Immature natural killer cell (primary cell): ENCODE measurements around the gene NIT1. TPM values are rescaled to one million over a fixed set of nuclear protein-coding genes. Genes with fewer than 3 reads are reported as not detected.

Source experiments
- DNase-seq, 3 donors: peaks; one replicate each; pipeline ENCODE4 v3.0.0; 2022; ENCODE audit warnings: mixed read lengths in 1 of 3
- H3K27ac Mint-ChIP-seq, 6 donors: one replicate each; pipeline ENCODE4 v1.8.0; 2020; ENCODE audit warnings: mixed read lengths in 6 of 6, mild to moderate bottlenecking in 5 of 6, inconsistent platforms in 4 of 6, moderate library complexity in 3 of 6
- H3K27me3 Mint-ChIP-seq, 3 donors: one replicate each; pipeline ENCODE4 v1.8.0; 2020 to 2021; ENCODE audit warnings: low read depth in 3 of 3, mild to moderate bottlenecking in 3 of 3, mixed read lengths in 3 of 3, moderate library complexity in 3 of 3, inconsistent platforms in 1 of 3
- H3K36me3 Mint-ChIP-seq, 3 donors: one replicate each; pipeline ENCODE4 v1.8.0; 2020; ENCODE audit warnings: mixed read lengths in 3 of 3, inconsistent platforms in 2 of 3, mild to moderate bottlenecking in 2 of 3
- H3K4me1 Mint-ChIP-seq, 2 donors: one replicate each; pipeline ENCODE4 v1.8.0; 2020; ENCODE audit warnings: inconsistent platforms in 2 of 2, mild to moderate bottlenecking in 2 of 2, mixed read lengths in 2 of 2, moderate library complexity in 1 of 2
- H3K4me3 Mint-ChIP-seq, 5 donors: one replicate each; pipeline ENCODE4 v1.8.0; 2020; ENCODE audit warnings: mild to moderate bottlenecking in 5 of 5, mixed read lengths in 5 of 5, inconsistent platforms in 3 of 5, moderate library complexity in 3 of 5
- H3K9me3 Mint-ChIP-seq, 6 donors: one replicate each; pipeline ENCODE4 v1.8.0; 2020; ENCODE audit warnings: mild to moderate bottlenecking in 6 of 6, mixed read lengths in 6 of 6, inconsistent platforms in 4 of 6, moderate library complexity in 3 of 6
- polyA plus RNA-seq, 3 donors: library from polyadenylated mRNA; unstranded; fragments of 300-500 nt; fragmentation: Illumina TruSeq; gene quantifications; one replicate each; pipeline ENCODE4 v1.2.3, GENCODE V29; 2021

NIT1 gene
- polyA plus RNA-seq, 3 donors from 2014 or later: 17.3 to 21.9 (median 18.2) TPM

DNA sequence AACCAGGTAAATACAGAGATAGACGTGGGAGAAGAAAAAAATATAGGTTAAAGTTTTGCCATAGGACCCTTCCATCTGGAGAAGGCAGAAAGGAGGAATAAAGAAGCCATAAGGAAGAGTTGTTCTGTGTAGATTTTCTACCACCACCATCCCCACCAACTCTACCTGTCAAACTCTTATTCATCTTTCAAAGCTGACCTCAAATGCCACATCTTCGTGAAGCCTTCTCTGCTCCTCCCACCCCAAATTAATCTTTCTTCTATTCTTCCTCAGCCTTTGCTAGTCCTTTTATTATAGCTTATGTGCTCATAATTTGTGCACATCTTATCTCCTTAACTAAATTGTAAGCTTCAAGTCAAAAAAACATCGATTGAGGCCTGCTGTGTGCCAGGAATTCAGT, 27.3 kb upstream of the NIT1 start:
- Mint-ChIP-seq H3K4me1 (no peaks in the 10 kb centered on the region), H3K4me3 (no peak overlapping the region), H3K27ac (no peak overlapping the region), H3K36me3 (no peaks in the 10 kb centered on the region), H3K9me3 (no peaks in the 10 kb centered on the region), H3K27me3 (peaks cover 1 to 5% (median 5%) of the 10 kb centered on the region in 3 donors)
- no peak for DNase-seq

DNA sequence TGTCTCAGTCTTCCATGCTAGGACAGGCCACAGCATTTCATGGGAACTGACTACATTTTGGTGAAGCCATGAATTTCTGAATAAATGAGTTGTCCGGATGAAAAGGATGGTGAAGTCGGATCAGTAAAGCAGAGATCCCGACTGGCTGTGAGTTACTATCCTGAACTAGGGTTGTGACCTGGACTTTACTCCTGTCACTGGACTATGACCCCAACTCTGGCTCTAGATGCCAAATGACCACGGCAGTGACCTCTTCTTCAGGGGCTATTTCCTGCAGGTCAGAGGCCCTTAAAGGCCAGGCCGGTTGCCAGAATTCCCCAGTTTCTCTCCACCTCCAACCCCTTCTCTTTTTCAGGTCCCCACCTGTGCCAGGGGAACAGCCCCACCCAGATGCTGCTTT, 26.8 kb upstream of the NIT1 start:
- DNase-seq: no peak
- Mint-ChIP-seq H3K27ac (no peak overlapping the region), H3K27me3 (peaks cover 1 to 7% (median 6%) of the 10 kb centered on the region in 3 donors), H3K36me3 (no peaks in the 10 kb centered on the region), H3K4me1 (no peaks in the 10 kb centered on the region), H3K4me3 (no peak overlapping the region), H3K9me3 (no peaks in the 10 kb centered on the region)

DNA sequence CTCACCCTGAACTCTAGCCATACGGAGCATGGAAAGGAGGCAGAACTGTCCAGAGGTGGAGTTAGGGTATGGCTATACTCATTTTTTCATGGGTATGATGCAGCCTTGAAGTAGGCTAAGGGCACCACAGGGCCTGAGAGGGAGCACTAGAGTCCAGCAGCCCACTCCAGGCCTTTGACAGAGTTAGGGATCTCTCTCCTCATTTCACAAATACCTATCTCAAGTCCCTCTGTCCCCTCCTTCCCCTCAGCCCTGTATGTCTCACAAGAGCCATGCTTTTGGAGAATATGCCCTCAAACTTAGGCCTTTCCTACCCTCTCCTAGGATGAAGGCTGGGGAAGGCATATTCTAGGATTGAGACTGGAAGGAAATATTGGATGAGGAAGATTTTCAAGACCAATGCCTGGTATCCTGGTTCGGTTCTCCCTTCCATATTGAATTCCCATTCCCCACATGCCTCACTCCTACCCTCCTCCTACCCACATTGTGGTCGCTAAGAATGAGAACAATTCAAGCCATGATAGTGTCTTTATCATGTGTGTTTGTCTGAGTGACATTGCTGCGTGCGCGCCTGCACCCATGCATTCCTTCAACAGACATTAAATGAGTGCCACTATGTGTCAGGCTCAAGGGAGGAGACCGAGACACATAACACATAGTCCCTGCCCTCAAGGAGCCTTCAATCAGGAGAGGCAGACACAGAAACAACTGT, 26.0 kb upstream of the NIT1 start:
- H3K9me3 Mint-ChIP-seq: no peaks in the 10 kb centered on the region
- no peak overlapping the region for H3K4me3 Mint-ChIP-seq
- H3K27ac Mint-ChIP-seq: no peak overlapping the region
- no peak for DNase-seq
- H3K36me3 Mint-ChIP-seq: no peaks in the 10 kb centered on the region
- peaks cover 7 to 15% (median 14%) of the 10 kb centered on the region in 3 donors for H3K27me3 Mint-ChIP-seq
- H3K4me1 Mint-ChIP-seq: peaks cover 1 to 4% of the 10 kb centered on the region in 2 donors

DNA sequence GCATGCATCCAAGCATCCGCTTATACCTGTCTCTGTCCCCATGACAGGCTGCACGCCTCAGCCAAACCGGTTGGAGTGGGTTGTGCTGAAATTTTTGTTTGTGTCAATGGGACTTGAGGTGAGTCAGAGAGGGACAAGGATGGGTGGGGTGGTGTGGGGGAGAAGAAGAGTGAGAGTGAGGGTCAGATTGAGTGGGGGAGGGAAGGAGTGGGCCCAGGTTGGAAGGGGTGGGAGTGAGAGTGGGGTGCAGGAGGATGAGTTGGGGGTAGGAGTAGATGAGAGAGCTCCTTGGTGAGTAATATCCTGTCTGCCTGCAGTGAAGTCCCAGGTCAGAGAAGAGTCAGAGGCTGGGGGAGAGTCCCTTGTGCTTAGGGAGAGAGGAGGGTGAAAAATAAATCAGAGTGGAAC, 25.3 kb upstream of the NIT1 start:
- Mint-ChIP-seq H3K9me3 (peaks cover 0 to 3% (median 1%) of the 10 kb centered on the region in 6 donors), H3K4me3 (no peak overlapping the region), H3K27ac (no peak overlapping the region), H3K4me1 (peaks cover 8 to 11% of the 10 kb centered on the region in 2 donors), H3K27me3 (peaks cover 14 to 22% (median 21%) of the 10 kb centered on the region in 3 donors), H3K36me3 (peaks cover 0 to 3% (median 3%) of the 10 kb centered on the region in 3 donors)
- DNase-seq: no peak

DNA sequence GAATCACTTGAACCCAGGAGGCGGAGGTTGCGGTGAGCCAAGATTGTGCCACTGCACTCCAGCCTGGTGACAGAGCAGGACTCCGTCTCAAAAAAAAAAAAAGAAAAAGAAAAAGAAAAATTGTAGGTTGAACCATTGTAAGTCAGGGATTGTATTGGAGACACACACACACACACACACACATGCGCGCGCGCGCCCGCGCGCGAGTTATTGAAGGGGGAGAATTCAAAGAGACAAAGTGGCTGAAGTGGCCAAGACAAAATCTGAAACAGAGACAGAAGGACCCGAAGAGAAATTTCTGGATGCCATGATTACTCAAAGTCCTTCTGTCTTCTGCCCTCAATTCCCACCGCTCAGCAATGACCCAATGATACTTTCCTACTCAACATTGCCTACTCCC, 23.4 kb upstream of the NIT1 start:
- Mint-ChIP-seq H3K4me1 (peaks cover 22% of the 10 kb centered on the region in 2 donors), H3K36me3 (peaks cover 0 to 4% (median 4%) of the 10 kb centered on the region in 3 donors), H3K27me3 (peaks cover 24 to 35% (median 34%) of the 10 kb centered on the region in 3 donors), H3K27ac (peak overlapping the region in 1 of 6 donors; percentile 67), H3K4me3 (no peak overlapping the region), H3K9me3 (peaks cover 0 to 6% (median 2%) of the 10 kb centered on the region in 6 donors)
- DNase-seq: no peak

DNA sequence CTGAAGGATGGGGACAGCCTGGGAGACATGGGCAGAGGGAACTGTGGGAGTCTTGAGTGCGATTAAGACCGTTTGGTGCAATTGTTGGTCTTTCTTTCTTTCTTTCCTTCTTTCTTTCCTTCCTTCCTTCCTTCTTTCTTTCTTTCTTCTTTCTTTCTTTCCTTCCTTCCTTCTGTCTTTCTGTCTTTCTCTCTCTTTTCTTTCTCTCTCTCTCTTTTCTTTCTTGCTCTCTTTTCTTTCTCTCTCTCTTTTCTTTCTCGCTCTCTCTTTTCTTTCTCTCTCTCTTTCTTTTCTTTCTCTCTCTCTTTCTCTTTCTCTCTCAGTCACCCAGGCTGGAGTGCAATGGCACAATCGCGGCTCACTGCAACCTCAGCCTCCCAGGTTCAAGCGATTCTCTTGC, 22.7 kb upstream of the NIT1 start:
- no peak for DNase-seq
- Mint-ChIP-seq H3K36me3 (peaks cover 0 to 12% (median 4%) of the 10 kb centered on the region in 3 donors), H3K4me3 (no peak overlapping the region), H3K9me3 (peaks cover 0 to 6% (median 2%) of the 10 kb centered on the region in 6 donors), H3K4me1 (peaks cover 22% of the 10 kb centered on the region in 2 donors), H3K27ac (no peak overlapping the region), H3K27me3 (peaks cover 24 to 40% (median 34%) of the 10 kb centered on the region in 3 donors)

DNA sequence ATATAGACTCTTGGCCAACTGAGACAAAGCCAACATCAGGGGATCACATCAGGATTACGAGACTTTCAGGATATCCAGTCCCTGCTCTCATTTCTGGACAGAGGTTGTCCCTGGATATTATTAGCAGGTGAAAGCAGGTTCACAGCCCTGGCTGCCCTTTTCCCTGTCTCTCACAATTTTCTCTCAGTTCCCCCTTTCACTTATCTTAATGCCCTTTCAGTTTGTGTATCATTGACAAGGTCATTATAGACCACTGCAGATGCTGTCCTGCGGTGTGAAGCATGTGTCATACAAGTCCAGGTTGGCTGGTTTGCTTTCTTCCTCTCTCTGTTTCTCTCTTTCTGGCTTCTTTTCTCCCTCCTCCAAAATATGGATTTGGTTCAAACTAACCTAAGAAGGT, 21.9 kb upstream of the NIT1 start:
- H3K27me3 Mint-ChIP-seq: peaks cover 24 to 40% (median 34%) of the 10 kb centered on the region in 3 donors
- no peak for DNase-seq
- H3K27ac Mint-ChIP-seq: peak overlapping the region in 2 of 6 donors; percentile 40 to 99
- H3K4me1 Mint-ChIP-seq: peaks cover 22% of the 10 kb centered on the region in 2 donors
- H3K4me3 Mint-ChIP-seq: no peak overlapping the region
- H3K9me3 Mint-ChIP-seq: peaks cover 0 to 6% (median 2%) of the 10 kb centered on the region in 6 donors
- peaks cover 0 to 13% (median 4%) of the 10 kb centered on the region in 3 donors for H3K36me3 Mint-ChIP-seq

DNA sequence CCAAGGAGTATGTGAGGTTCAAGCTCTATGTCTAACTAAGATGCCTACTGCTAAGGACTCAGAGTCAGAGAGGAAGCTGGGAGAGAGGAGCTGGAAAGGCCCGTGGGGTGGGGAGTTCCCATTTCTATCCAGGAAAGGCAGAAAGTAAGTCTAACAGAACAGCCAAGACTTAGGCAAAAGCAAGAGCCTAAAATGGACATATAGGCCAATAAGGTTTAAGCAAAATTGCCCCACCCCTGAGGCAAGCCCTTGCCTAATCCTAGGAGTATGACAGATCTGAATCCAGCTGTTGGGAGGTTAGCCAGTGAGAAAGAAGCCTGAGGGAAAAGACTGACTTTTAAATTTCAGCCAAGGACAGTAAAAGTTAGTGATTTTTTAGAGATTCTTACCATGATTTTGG, 21.4 kb upstream of the NIT1 start:
- H3K36me3 Mint-ChIP-seq: peaks cover 0 to 16% (median 4%) of the 10 kb centered on the region in 3 donors
- H3K27me3 Mint-ChIP-seq: peaks cover 24 to 40% (median 34%) of the 10 kb centered on the region in 3 donors
- peak overlapping the region in 1 of 5 donors; percentile 20 for H3K4me3 Mint-ChIP-seq
- peaks cover 22% of the 10 kb centered on the region in 2 donors for H3K4me1 Mint-ChIP-seq
- peak overlapping the region in 4 of 6 donors; percentile 23 to 99 (median 80) for H3K27ac Mint-ChIP-seq
- peaks cover 0 to 6% (median 2%) of the 10 kb centered on the region in 6 donors for H3K9me3 Mint-ChIP-seq
- no peak for DNase-seq

DNA sequence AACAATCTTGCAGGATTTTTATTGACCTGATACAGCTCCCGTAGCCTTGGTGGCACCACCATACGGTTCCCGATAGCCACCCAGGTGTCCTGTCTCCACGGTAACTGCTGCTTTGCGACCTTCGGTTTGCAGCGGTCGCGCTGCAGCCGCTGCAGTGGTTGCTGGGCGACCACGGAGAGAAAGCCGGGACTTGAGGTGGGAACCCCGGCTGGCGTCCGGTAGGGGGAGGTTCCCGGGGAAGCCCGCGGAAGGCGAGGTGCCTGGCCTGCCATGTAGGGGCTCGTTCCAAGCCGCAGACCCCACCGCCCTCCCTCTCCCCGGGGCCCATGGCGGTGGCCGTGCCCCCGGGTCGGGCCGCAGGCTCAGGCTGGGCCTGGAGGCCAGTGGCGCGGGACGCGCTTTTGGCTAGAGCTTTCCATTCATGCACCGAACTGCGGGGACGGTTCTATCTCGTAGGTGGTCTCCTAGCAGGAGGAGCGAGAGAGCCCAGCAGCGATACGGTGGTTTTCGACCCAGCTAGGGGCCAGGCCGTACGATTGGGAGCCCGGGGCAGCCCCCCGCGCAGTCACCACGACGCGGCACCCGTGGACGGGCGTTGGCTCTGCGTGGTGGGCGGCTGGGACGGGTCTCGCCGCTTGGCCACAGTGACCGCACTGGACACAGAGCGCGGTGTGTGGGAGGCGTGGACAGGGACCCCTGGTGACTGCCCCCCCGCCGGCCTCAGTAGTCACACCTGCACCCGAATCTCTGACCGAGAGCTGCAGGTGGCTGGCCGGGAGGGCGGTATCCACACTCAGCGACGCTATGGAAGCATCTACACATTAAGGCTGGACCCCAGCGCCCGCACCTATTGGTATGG, 19.5 kb upstream of the NIT1 start, which contains the start of gene KLHDC9:
Gene KLHDC9 (plus strand): TSS at position 152 of the 859 bp plus-strand sequence. CDS start 175 bp downstream, at position 327.
- peaks cover 4 to 20% (median 4%) of the 10 kb centered on the region in 3 donors for H3K36me3 Mint-ChIP-seq

DNA sequence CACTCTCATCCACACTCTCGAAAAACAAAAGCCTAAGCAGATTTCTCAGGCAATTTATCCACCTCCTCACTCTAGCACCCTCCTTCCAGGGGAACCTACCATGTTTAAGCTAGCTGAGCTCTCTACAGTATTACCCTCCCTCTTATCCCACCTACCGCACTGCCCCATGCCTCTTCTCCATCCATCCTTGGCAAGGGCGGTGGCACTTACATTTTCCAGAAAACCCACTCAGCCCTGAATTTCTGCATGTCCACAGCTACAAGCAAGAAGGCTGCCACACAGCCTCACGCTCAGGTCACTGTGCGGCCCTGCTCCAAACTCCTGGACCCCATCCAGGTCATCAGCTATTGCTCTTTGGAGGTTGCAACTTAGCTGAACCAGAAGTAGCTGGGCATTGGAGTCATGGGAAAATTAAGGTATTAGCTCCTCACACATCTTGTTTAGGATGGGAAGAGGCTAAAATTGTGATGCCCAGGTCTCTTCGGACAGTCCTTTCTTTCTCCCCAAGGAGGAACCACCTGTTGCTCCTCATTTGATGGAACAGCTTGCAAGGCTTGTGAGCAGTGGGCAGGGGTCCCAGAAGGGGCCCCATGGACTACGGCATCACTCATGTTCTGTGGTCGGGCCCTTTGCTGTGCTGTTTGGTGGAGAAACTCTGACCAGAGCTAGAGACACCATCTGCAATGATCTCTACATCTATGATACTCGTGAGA, 18.7 kb upstream of the NIT1 start:
- H3K36me3 Mint-ChIP-seq: peaks cover 4 to 20% (median 4%) of the 10 kb centered on the region in 3 donors
- peaks cover 24 to 25% of the 10 kb centered on the region in 2 donors for H3K4me1 Mint-ChIP-seq
- peak overlapping the region in 4 of 6 donors; percentile 55 to 80 (median 69) for H3K27ac Mint-ChIP-seq
- peaks cover 24 to 37% (median 31%) of the 10 kb centered on the region in 3 donors for H3K27me3 Mint-ChIP-seq
- H3K4me3 Mint-ChIP-seq: peak overlapping the region; percentile 57 to 86 (median 77)
- DNase-seq: no peak
- peaks cover 0 to 6% (median 2%) of the 10 kb centered on the region in 6 donors for H3K9me3 Mint-ChIP-seq

More for the DNA sequence above, 19.5 kb upstream of the NIT1 start, which contains the start of gene KLHDC9:
- Mint-ChIP-seq H3K4me1 (peaks cover 22% of the 10 kb centered on the region in 2 donors), H3K9me3 (peaks cover 0 to 6% (median 2%) of the 10 kb centered on the region in 6 donors), H3K27me3 (peaks cover 24 to 40% (median 31%) of the 10 kb centered on the region in 3 donors), H3K4me3 (peak within 1 kb of the TSS; percentile 82 to 93 (median 92)), H3K27ac (peak within 1 kb of the TSS; percentile 80 to 99 (median 92))
- peak; percentile 73 to 79 (median 76) for DNase-seq

DNA sequence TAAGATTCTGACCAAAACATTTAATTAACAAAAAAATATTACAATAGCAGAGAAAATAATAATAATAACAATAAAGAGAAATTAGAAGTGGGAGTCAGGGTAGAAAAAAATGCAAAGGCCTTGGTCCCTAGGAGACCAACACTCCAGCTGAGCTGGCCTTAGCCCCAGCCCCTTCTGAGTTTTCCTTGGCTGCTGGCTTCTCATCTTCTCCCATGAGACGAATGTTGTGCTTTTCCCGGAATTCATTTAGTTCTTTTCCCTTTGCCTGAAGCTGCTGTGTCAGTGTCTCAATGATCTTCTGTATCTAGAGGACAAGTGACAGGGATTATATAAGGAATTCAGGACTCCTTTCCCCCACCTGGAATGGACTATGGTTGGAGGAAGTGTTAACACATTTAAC, 17.3 kb upstream of the NIT1 start:
- Mint-ChIP-seq H3K4me3 (no peak overlapping the region), H3K4me1 (peaks cover 24 to 25% of the 10 kb centered on the region in 2 donors), H3K36me3 (peaks cover 4 to 20% (median 4%) of the 10 kb centered on the region in 3 donors), H3K27me3 (peaks cover 24 to 35% (median 31%) of the 10 kb centered on the region in 3 donors), H3K9me3 (peaks cover 0 to 6% (median 2%) of the 10 kb centered on the region in 6 donors), H3K27ac (no peak overlapping the region)
- no peak for DNase-seq

DNA sequence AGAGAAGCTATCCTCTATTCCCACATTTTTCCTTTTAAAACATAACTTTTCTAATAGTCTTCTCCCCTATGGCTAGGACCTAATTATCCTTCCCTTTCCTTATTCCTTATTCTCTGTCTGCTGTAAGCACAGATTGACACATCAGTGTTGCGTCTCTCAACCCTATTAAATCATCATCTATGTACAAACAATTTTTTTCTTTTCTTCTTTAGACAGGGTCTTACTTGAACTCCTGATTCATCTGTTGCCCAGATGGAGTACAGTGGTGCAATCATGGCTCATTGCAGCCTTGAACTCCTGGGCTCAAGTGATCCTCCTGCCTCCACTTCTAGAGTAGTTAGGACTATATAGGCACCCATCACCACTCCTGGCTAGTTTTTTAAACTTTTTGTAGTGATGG, 11.5 kb upstream of the NIT1 start:
- peaks cover 0 to 3% (median 0%) of the 10 kb centered on the region in 3 donors for H3K27me3 Mint-ChIP-seq
- peaks cover 0 to 12% (median 8%) of the 10 kb centered on the region in 3 donors for H3K36me3 Mint-ChIP-seq
- no peaks in the 10 kb centered on the region for H3K9me3 Mint-ChIP-seq
- H3K4me3 Mint-ChIP-seq: no peak overlapping the region
- no peak overlapping the region for H3K27ac Mint-ChIP-seq
- peaks cover 5 to 15% of the 10 kb centered on the region in 2 donors for H3K4me1 Mint-ChIP-seq
- DNase-seq: no peak

DNA sequence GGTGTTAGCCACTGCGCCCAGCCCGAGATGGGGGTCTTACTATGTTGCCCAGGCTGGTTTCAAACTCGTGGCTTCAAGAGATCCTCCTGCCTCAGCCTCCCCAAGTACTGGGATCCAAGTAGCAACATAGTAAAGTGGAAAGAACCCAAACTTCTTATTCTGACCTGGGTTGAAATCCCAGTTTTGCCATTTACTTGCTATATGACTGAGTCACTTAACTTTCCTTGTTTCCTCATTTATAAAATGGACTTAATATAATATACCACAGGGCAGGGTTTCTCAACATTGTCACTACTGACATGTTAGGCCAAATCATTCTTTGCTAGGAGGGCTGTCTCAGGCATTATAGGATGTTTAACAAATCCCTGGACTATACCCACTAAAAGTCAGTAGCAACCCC, 6.8 kb upstream of the NIT1 start:
- Mint-ChIP-seq H3K4me3 (no peak overlapping the region), H3K36me3 (peaks cover 0 to 4% (median 4%) of the 10 kb centered on the region in 3 donors), H3K4me1 (peaks cover 29 to 46% of the 10 kb centered on the region in 2 donors), H3K9me3 (no peaks in the 10 kb centered on the region), H3K27ac (no peak overlapping the region), H3K27me3 (peaks cover 0 to 5% (median 0%) of the 10 kb centered on the region in 3 donors)
- DNase-seq: no peak
